HepG2 (cell line): ENCODE measurements around the gene ATP8B1. TPM values are rescaled to one million over a fixed set of nuclear protein-coding genes. Genes with fewer than 3 reads are reported as not detected.

Experiments used
- CENPT ChIP-seq: sonication (generic); formaldehyde crosslinking; IDR thresholded peaks from 2 replicates; pipeline ENCODE4 v1.8.0; 2022; ENCODE audit warnings: low read depth, mild to moderate bottlenecking, moderate library complexity, missing genetic modification reagents
- DNMT3B ChIP-seq: conservative IDR thresholded peaks from 2 replicates; pipeline ENCODE4 v1.6.1; 2016; ENCODE audit warnings: missing biosample characterization, control low read depth
- ETV6 ChIP-seq: sonication (generic); formaldehyde crosslinking; conservative IDR thresholded peaks from 2 replicates; pipeline ENCODE4 v1.4.0; 2020; ENCODE audit warnings: missing genetic modification reagents
- GZF1 ChIP-seq: sonication (generic); formaldehyde crosslinking; IDR thresholded peaks from 2 replicates; pipeline ENCODE4 v1.5.1; 2020; ENCODE audit warnings: mild to moderate bottlenecking, missing genetic modification reagents
- HNF4A ChIP-seq: sonication (generic); formaldehyde crosslinking; IDR thresholded peaks from 2 replicates; pipeline ENCODE4 v1.4.0; 2020; ENCODE audit warnings: missing genetic modification reagents
- MTA3 ChIP-seq: sonication (generic); formaldehyde crosslinking; IDR thresholded peaks from 2 replicates; pipeline ENCODE4 v1.4.0; 2020; ENCODE audit warnings: missing genetic modification reagents
- MYNN ChIP-seq: sonication (generic); formaldehyde crosslinking; IDR thresholded peaks from 2 replicates; pipeline ENCODE4 v1.4.0; 2020; ENCODE audit warnings: mild to moderate bottlenecking, low read depth, missing genetic modification reagents
- NCOA5 ChIP-seq: sonication (generic); formaldehyde crosslinking; IDR thresholded peaks from 2 replicates; pipeline ENCODE4 v1.4.0; 2020; ENCODE audit warnings: missing genetic modification reagents
- TBP ChIP-seq: sonication (generic); formaldehyde crosslinking; IDR thresholded peaks from 2 replicates; pipeline ENCODE4 v1.5.0; 2020; ENCODE audit warnings: missing genetic modification reagents
- TMF1 ChIP-seq: sonication (generic); formaldehyde crosslinking; IDR thresholded peaks from 2 replicates; pipeline ENCODE4 v1.8.1; 2022; ENCODE audit warnings: low read depth, missing genetic modification reagents
- ZFY ChIP-seq: sonication (generic); formaldehyde crosslinking; IDR thresholded peaks from 2 replicates; pipeline ENCODE4 v1.4.0; 2020; ENCODE audit warnings: missing genetic modification reagents
- ZNF629 ChIP-seq: sonication (generic); formaldehyde crosslinking; conservative IDR thresholded peaks from 2 replicates; pipeline ENCODE4 v1.5.0; 2020; ENCODE audit warnings: missing genetic modification reagents
- polyA plus RNA-seq, 8 experiments: library from polyadenylated mRNA; depleted of rRNA in 3 of 8; stranded (reverse) in 7 of 8; unstranded in 1 of 8; fragments of >200 nt; fragmentation: Illumina TruSeq in 4 of 8; extraction: Trizol in 4 of 8; gene quantifications; 2 replicates each; pipeline versions ENCODE4 v1.2.1 to v1.2.3, GENCODE V29; 2011 to 2016; ENCODE audit warnings: low read depth in 4 of 8, missing spikeins in 1 of 8, mixed read lengths in 1 of 8; ENCODE audit not compliant: insufficient read depth in 1 of 8
- total RNA-seq, 5 experiments: library from RNA; depleted of rRNA; stranded (reverse); fragments of >200 nt; fragmentation: Illumina TruSeq; extraction: Trizol; gene quantifications; 2 replicates each; pipeline ENCODE4 v1.2.3, GENCODE V29; 2016; ENCODE audit warnings: low read depth in 1 of 5
- TF ChIP-seq, protein P1 (sequence below): sonication (generic); formaldehyde crosslinking; IDR thresholded peaks from 2 replicates; pipeline ENCODE4 v1.4.0; 2020; ENCODE audit warnings: missing genetic modification reagents, borderline replicate concordance
- TF ChIP-seq, protein P2 (sequence below): sonication (generic); formaldehyde crosslinking; IDR thresholded peaks from 2 replicates; pipeline ENCODE4 v1.5.0; 2020; ENCODE audit warnings: mild to moderate bottlenecking, missing genetic modification reagents
- TF ChIP-seq, protein P3 (sequence below): sonication (generic); formaldehyde crosslinking; IDR thresholded peaks from 2 replicates; pipeline ENCODE4 v1.4.0; 2020; ENCODE audit warnings: mild to moderate bottlenecking, missing genetic modification reagents
- TF ChIP-seq, protein P4 (sequence below), 2 experiments: fragments of 450-650 bp in 1 of 2; sonication (generic) in 1 of 2; formaldehyde crosslinking in 1 of 2; IDR thresholded peaks; 2 replicates each; pipeline versions ENCODE4 v1.6.1 to v1.8.0; 2016 to 2022; ENCODE audit warnings: antibody characterized with exemption in 1 of 2, mild to moderate bottlenecking in 1 of 2, missing genetic modification reagents in 1 of 2

The ATP8B1 gene
- total and polyA plus RNA-seq, 2 of the 13 experiments (the other 11 are each of a cell fraction or from before 2014, with no cell fraction given): 2.8 to 4.0 TPM

DNA sequence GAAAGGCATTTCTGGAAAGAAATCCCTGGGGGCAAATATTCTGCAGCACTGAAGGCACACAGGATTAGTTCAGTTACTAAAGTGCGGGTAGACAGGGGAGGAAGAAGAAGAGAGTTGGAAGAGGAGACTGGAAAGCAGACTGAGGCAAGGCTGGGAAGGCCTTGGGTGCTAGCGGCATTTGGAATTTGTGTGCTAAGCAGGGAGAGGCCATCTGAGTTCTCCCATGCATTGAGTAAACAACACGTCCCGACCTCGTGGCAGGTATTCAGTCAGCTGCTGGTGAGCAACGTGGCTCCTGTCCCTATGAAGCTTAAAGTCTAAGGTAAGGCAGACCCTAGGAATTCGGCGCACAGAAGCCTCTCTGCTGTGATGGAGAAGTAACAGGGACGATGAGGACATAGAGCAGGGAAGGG lies 30.7 kb downstream of the ATP8B1 start (continued):
- TF ChIP-seq, protein P1, sequence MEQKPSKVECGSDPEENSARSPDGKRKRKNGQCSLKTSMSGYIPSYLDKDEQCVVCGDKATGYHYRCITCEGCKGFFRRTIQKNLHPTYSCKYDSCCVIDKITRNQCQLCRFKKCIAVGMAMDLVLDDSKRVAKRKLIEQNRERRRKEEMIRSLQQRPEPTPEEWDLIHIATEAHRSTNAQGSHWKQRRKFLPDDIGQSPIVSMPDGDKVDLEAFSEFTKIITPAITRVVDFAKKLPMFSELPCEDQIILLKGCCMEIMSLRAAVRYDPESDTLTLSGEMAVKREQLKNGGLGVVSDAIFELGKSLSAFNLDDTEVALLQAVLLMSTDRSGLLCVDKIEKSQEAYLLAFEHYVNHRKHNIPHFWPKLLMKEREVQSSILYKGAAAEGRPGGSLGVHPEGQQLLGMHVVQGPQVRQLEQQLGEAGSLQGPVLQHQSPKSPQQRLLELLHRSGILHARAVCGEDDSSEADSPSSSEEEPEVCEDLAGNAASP: peak; percentile 96
- peak; percentile 72 for TF ChIP-seq ZFY (CRISPR knock-in tag)
- TF ChIP-seq, protein P2, sequence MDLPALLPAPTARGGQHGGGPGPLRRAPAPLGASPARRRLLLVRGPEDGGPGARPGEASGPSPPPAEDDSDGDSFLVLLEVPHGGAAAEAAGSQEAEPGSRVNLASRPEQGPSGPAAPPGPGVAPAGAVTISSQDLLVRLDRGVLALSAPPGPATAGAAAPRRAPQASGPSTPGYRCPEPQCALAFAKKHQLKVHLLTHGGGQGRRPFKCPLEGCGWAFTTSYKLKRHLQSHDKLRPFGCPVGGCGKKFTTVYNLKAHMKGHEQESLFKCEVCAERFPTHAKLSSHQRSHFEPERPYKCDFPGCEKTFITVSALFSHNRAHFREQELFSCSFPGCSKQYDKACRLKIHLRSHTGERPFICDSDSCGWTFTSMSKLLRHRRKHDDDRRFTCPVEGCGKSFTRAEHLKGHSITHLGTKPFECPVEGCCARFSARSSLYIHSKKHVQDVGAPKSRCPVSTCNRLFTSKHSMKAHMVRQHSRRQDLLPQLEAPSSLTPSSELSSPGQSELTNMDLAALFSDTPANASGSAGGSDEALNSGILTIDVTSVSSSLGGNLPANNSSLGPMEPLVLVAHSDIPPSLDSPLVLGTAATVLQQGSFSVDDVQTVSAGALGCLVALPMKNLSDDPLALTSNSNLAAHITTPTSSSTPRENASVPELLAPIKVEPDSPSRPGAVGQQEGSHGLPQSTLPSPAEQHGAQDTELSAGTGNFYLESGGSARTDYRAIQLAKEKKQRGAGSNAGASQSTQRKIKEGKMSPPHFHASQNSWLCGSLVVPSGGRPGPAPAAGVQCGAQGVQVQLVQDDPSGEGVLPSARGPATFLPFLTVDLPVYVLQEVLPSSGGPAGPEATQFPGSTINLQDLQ: no peak
- TF ChIP-seq HNF4A (CRISPR knock-in tag): peak; percentile 74
- TF ChIP-seq, protein P3, sequence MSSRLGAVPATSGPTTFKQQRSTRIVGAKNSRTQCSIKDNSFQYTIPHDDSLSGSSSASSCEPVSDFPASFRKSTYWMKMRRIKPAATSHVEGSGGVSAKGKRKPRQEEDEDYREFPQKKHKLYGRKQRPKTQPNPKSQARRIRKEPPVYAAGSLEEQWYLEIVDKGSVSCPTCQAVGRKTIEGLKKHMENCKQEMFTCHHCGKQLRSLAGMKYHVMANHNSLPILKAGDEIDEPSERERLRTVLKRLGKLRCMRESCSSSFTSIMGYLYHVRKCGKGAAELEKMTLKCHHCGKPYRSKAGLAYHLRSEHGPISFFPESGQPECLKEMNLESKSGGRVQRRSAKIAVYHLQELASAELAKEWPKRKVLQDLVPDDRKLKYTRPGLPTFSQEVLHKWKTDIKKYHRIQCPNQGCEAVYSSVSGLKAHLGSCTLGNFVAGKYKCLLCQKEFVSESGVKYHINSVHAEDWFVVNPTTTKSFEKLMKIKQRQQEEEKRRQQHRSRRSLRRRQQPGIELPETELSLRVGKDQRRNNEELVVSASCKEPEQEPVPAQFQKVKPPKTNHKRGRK (CRISPR knock-in tag): no peak
- 0 out of 2 replicates have a peak, but pooled peaks have one; percentile 51 for TF ChIP-seq DNMT3B (CRISPR knock-in tag)
- TF ChIP-seq NCOA5: no peak
- TF ChIP-seq CENPT (CRISPR knock-in tag): no peak
- TF ChIP-seq MYNN (CRISPR knock-in tag): no peak
- TF ChIP-seq, protein P4, sequence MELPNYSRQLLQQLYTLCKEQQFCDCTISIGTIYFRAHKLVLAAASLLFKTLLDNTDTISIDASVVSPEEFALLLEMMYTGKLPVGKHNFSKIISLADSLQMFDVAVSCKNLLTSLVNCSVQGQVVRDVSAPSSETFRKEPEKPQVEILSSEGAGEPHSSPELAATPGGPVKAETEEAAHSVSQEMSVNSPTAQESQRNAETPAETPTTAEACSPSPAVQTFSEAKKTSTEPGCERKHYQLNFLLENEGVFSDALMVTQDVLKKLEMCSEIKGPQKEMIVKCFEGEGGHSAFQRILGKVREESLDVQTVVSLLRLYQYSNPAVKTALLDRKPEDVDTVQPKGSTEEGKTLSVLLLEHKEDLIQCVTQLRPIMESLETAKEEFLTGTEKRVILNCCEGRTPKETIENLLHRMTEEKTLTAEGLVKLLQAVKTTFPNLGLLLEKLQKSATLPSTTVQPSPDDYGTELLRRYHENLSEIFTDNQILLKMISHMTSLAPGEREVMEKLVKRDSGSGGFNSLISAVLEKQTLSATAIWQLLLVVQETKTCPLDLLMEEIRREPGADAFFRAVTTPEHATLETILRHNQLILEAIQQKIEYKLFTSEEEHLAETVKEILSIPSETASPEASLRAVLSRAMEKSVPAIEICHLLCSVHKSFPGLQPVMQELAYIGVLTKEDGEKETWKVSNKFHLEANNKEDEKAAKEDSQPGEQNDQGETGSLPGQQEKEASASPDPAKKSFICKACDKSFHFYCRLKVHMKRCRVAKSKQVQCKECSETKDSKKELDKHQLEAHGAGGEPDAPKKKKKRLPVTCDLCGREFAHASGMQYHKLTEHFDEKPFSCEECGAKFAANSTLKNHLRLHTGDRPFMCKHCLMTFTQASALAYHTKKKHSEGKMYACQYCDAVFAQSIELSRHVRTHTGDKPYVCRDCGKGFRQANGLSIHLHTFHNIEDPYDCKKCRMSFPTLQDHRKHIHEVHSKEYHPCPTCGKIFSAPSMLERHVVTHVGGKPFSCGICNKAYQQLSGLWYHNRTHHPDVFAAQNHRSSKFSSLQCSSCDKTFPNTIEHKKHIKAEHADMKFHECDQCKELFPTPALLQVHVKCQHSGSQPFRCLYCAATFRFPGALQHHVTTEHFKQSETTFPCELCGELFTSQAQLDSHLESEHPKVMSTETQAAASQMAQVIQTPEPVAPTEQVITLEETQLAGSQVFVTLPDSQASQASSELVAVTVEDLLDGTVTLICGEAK (IDR thresholded peaks at IDR 0.05): no peak
- TF ChIP-seq, protein P4 (CRISPR knock-in tag; IDR thresholded peaks at IDR 0.05): peak; percentile 63; the same call in 1 of the 2 replicates
- TF ChIP-seq ETV6: no peak
- no peak for TF ChIP-seq TBP (CRISPR knock-in tag)
- TF ChIP-seq ZNF629 (CRISPR knock-in tag): 0 out of 2 replicates have a peak, but pooled peaks have one; percentile 38
- TF ChIP-seq MTA3 (CRISPR knock-in tag): no peak
- no peak for TF ChIP-seq TMF1 (CRISPR knock-in tag)
- 0 out of 2 replicates have a peak, but pooled peaks have one; percentile 68 for TF ChIP-seq GZF1
